ENCODE measurements around the gene ADAMTS6.

ADAMTS6 gene

DNA sequence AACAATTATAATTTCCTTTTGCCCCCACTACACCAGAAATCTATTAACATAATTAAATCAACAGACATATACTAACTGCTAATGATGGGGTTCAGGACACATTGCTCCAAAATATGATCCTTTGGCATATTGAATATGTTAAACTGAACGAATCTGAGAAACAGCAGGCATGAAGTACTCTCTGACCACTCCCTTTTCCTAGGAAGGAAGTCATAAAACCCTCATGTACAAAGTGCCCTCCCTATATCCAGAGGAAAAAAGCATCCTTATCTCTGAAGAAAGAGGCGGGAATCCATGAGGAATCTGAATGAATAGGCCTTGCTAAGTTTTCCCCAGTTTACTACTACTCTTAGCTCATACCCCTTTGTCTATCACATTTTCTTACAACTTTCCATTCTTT, 67.9 kb downstream of the ADAMTS6 start:
- Histone ChIP-seq H3K56ac (ENCODE audit: low read length) (no peak overlapping the region), H3K4me1 (ENCODE audit: control insufficient read depth, low read depth, low read length) (no peaks in the 10 kb centered on the region), H3K18ac (ENCODE audit: low read length) (no peak overlapping the region), H2AK5ac (ENCODE audit: low read length) (no peak overlapping the region), H4K8ac (ENCODE audit: low read depth, low read length) (no peak overlapping the region), H2BK15ac (replicated peaks; ENCODE audit: low read depth) (no peak overlapping the region), H3K23ac (ENCODE audit: low read length) (no peak overlapping the region), H3K4me2 (ENCODE audit: low read length) (no peak overlapping the region), H3K4me3 (ENCODE audit: low read length) (no peak overlapping the region), H4K5ac (ENCODE audit: low read length) (no peak overlapping the region), H2BK5ac (ENCODE audit: low read length) (no peak overlapping the region), H3K27ac (ENCODE audit: low read depth, low read length) (no peak overlapping the region), H2BK120ac (ENCODE audit: low read depth, low read length) (no peak overlapping the region), H3K4ac (ENCODE audit: low read depth, low read length) (no peak overlapping the region), H3K36me3 (ENCODE audit: control insufficient read depth, insufficient read depth, low read length) (no peaks in the 10 kb centered on the region), H3K9ac (ENCODE audit: low read length) (no peak overlapping the region), H3K79me2 (ENCODE audit: control insufficient read depth, insufficient read depth, low read length) (no peaks in the 10 kb centered on the region), H3K79me1 (ENCODE audit: low read length) (no peaks in the 10 kb centered on the region), H3K27me3 (ENCODE audit: insufficient read depth, low read length, poor library complexity) (no peaks in the 10 kb centered on the region)
- no CpG with 5 or more reads among the region's 2 CpGs for WGBS (ENCODE audit: extremely low coverage, insufficient coverage, low lambda C conversion rate)
- DNase-seq, result no peak

DNA sequence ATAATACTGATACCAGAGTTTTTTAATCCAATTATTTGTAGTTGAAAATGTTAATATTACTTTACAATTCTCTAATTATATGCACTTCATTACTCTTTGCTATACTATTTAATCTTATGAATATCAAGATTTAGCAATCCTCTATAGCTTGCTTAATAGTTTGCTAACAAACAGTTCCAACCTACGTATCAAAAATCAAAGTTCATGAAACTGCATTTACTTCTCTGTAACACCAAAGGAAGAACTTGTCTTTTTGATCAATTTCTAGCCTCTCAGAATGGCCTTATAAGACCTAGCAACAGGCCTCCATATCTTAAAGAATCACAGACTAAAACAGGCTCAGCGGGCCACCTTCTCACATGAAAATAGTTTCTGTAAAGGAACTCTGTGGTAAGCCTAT, 68.9 kb downstream of the ADAMTS6 start:
- no CpG with 5 or more reads among the region's 2 CpGs for WGBS (ENCODE audit: extremely low coverage, insufficient coverage, low lambda C conversion rate)
- no peak overlapping the region for H4K8ac ChIP-seq (ENCODE audit: low read depth, low read length)

GRCh38 chr5:65411356-65411755, 70.4 kb downstream of the ADAMTS6 start:
- H4K8ac ChIP-seq (ENCODE audit: low read depth, low read length), result no peak overlapping the region
- H3K79me2 ChIP-seq (ENCODE audit: control insufficient read depth, insufficient read depth, low read length), result no peaks in the 10 kb centered on the region
- no CpG with 5 or more reads among the region's 2 CpGs for WGBS (ENCODE audit: extremely low coverage, insufficient coverage, low lambda C conversion rate)

More for the DNA sequence above, 68.9 kb downstream of the ADAMTS6 start:
- Histone ChIP-seq H3K27me3 (ENCODE audit: insufficient read depth, low read length, poor library complexity) (no peaks in the 10 kb centered on the region), H2BK5ac (ENCODE audit: low read length) (no peak overlapping the region), H2BK15ac (replicated peaks; ENCODE audit: low read depth) (no peak overlapping the region), H4K5ac (ENCODE audit: low read length) (no peak overlapping the region), H3K4me2 (ENCODE audit: low read length) (no peak overlapping the region), H2BK120ac (ENCODE audit: low read depth, low read length) (no peak overlapping the region), H3K9ac (ENCODE audit: low read length) (no peak overlapping the region), H3K79me2 (ENCODE audit: control insufficient read depth, insufficient read depth, low read length) (no peaks in the 10 kb centered on the region), H3K36me3 (ENCODE audit: control insufficient read depth, insufficient read depth, low read length) (no peaks in the 10 kb centered on the region), H3K4ac (ENCODE audit: low read depth, low read length) (no peak overlapping the region), H2AK5ac (ENCODE audit: low read length) (no peak overlapping the region), H3K4me3 (ENCODE audit: low read length) (no peak overlapping the region), H3K18ac (ENCODE audit: low read length) (no peak overlapping the region), H3K23ac (ENCODE audit: low read length) (no peak overlapping the region), H3K56ac (ENCODE audit: low read length) (no peak overlapping the region), H3K27ac (ENCODE audit: low read depth, low read length) (no peak overlapping the region), H3K79me1 (ENCODE audit: low read length) (no peaks in the 10 kb centered on the region), H3K4me1 (ENCODE audit: control insufficient read depth, low read depth, low read length) (no peaks in the 10 kb centered on the region)
- DNase-seq, result no peak

DNA sequence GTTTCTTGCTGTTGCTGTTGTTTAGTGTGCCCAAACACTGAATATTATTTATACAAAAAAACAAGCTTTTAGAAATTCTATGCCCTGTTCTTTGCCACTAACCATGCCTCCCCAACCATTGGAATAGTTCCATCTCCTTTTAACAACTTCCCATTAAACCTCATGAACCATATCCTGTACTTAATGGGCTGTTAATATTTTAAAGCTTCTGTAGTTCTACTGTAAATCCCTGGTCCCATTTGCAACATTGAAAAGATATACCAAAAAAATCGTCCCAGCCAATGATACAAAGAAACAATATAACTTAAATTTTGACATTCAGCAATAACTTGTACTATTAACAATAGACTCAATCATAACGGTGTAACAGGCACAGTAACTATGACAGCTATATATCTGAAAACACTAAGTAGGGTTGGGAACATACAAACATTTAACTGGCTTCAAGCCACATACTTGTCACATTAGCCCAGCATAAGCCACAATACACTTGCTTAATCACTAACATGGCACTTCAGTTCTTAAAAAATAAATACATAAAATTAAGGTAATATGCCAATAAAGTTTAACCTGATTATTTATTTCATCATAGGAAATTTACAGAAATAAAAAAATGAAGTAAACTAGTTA, 86.1 kb downstream of the ADAMTS6 start:
- no peak for DNase-seq

More at GRCh38 chr5:65411356-65411755, 70.4 kb downstream of the ADAMTS6 start:
- no peak overlapping the region for H3K27ac ChIP-seq (ENCODE audit: low read depth, low read length)
- no peak overlapping the region for H3K4me3 ChIP-seq (ENCODE audit: low read length)
- H3K23ac ChIP-seq (ENCODE audit: low read length), result no peak overlapping the region
- H3K79me1 ChIP-seq (ENCODE audit: low read length), result no peaks in the 10 kb centered on the region
- no peaks in the 10 kb centered on the region for H3K4me1 ChIP-seq (ENCODE audit: control insufficient read depth, low read depth, low read length)
- H3K27me3 ChIP-seq (ENCODE audit: insufficient read depth, low read length, poor library complexity), result no peaks in the 10 kb centered on the region
- no peak overlapping the region for H3K56ac ChIP-seq (ENCODE audit: low read length)
- H2BK120ac ChIP-seq (ENCODE audit: low read depth, low read length), result no peak overlapping the region
- H3K9ac ChIP-seq (ENCODE audit: low read length), result no peak overlapping the region
- no peak overlapping the region for H3K18ac ChIP-seq (ENCODE audit: low read length)
- no peaks in the 10 kb centered on the region for H3K36me3 ChIP-seq (ENCODE audit: control insufficient read depth, insufficient read depth, low read length)
- H2BK15ac ChIP-seq (replicated peaks; ENCODE audit: low read depth), result no peak overlapping the region
- H3K4ac ChIP-seq (ENCODE audit: low read depth, low read length), result no peak overlapping the region
- H4K5ac ChIP-seq (ENCODE audit: low read length), result no peak overlapping the region
- H2BK5ac ChIP-seq (ENCODE audit: low read length), result no peak overlapping the region
- no peak overlapping the region for H2AK5ac ChIP-seq (ENCODE audit: low read length)
- DNase-seq, result no peak
- no peak overlapping the region for H3K4me2 ChIP-seq (ENCODE audit: low read length)

DNA sequence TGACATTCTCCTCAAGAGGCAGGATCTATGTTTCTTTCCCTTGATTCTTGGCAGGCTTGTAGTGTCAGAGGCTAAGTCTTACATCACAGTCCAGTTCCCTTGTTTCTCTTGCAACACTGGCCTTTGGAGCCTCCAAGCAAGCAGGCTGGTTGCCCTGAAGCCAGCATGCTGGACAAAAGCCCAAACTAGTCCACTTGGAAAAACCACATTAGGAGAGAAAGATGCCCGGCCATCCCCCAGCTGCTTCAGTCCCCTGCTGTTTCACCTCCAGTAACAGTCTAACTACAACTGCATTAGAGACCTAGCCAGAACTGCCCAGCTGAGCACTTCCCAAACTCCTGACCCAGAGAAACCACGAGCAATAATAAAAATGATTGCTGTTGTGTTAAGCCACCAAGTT, 87.6 kb downstream of the ADAMTS6 start:
- Histone ChIP-seq H3K27me3 (ENCODE audit: insufficient read depth, low read length, poor library complexity) (no peaks in the 10 kb centered on the region), H3K36me3 (ENCODE audit: control insufficient read depth, insufficient read depth, low read length) (no peaks in the 10 kb centered on the region), H2AK5ac (ENCODE audit: low read length) (no peak overlapping the region), H3K79me2 (ENCODE audit: control insufficient read depth, insufficient read depth, low read length) (no peaks in the 10 kb centered on the region), H3K18ac (ENCODE audit: low read length) (no peak overlapping the region), H4K5ac (ENCODE audit: low read length) (no peak overlapping the region), H3K27ac (ENCODE audit: low read depth, low read length) (no peak overlapping the region), H2BK15ac (replicated peaks; ENCODE audit: low read depth) (no peak overlapping the region), H3K4me3 (ENCODE audit: low read length) (no peak overlapping the region), H3K79me1 (ENCODE audit: low read length) (no peaks in the 10 kb centered on the region), H3K56ac (ENCODE audit: low read length) (no peak overlapping the region), H3K4me1 (ENCODE audit: control insufficient read depth, low read depth, low read length) (peaks cover 2% of the 10 kb centered on the region), H3K23ac (ENCODE audit: low read length) (no peak overlapping the region), H3K4ac (ENCODE audit: low read depth, low read length) (no peak overlapping the region), H3K4me2 (ENCODE audit: low read length) (no peak overlapping the region), H4K8ac (ENCODE audit: low read depth, low read length) (no peak overlapping the region), H2BK120ac (ENCODE audit: low read depth, low read length) (no peak overlapping the region), H3K9ac (ENCODE audit: low read length) (no peak overlapping the region), H2BK5ac (ENCODE audit: low read length) (no peak overlapping the region)
- DNase-seq, result no peak
- no CpG with 5 or more reads among the region's 2 CpGs for WGBS (ENCODE audit: extremely low coverage, insufficient coverage, low lambda C conversion rate)

More for the DNA sequence above, 86.1 kb downstream of the ADAMTS6 start:
- Histone ChIP-seq H3K36me3 (ENCODE audit: control insufficient read depth, insufficient read depth, low read length) (no peaks in the 10 kb centered on the region), H3K27ac (ENCODE audit: low read depth, low read length) (no peak overlapping the region), H2AK5ac (ENCODE audit: low read length) (no peak overlapping the region), H3K79me2 (ENCODE audit: control insufficient read depth, insufficient read depth, low read length) (no peaks in the 10 kb centered on the region), H4K8ac (ENCODE audit: low read depth, low read length) (no peak overlapping the region), H3K4me1 (ENCODE audit: control insufficient read depth, low read depth, low read length) (peaks cover 2% of the 10 kb centered on the region), H3K9ac (ENCODE audit: low read length) (no peak overlapping the region), H2BK120ac (ENCODE audit: low read depth, low read length) (no peak overlapping the region), H3K23ac (ENCODE audit: low read length) (no peak overlapping the region), H2BK15ac (replicated peaks; ENCODE audit: low read depth) (no peak overlapping the region), H3K56ac (ENCODE audit: low read length) (no peak overlapping the region), H3K79me1 (ENCODE audit: low read length) (no peaks in the 10 kb centered on the region), H3K4me3 (ENCODE audit: low read length) (no peak overlapping the region), H3K27me3 (ENCODE audit: insufficient read depth, low read length, poor library complexity) (no peaks in the 10 kb centered on the region), H3K18ac (ENCODE audit: low read length) (no peak overlapping the region), H4K5ac (ENCODE audit: low read length) (no peak overlapping the region), H2BK5ac (ENCODE audit: low read length) (no peak overlapping the region), H3K4ac (ENCODE audit: low read depth, low read length) (no peak overlapping the region), H3K4me2 (ENCODE audit: low read length) (no peak overlapping the region)
- no CpG with 5 or more reads among the region's 2 CpGs for WGBS (ENCODE audit: extremely low coverage, insufficient coverage, low lambda C conversion rate)

DNA sequence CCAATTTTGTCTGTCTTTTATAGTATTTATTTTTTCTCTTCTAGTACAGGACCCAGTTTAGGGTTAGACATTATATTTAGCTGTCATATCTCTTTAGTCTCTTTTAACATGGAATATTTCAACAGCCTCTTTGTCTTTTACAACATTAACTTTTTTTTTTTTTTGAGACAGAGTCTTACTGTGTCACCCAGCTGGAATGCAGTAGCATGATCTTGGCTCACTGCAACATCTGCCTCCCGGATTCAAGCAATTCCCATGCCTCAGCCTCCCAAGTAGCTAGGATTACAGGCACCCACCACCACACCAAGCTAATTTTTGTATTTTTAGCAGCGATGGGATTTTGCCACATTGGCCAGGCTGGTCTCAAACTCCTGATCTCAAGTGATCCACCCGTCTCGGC, 90.1 kb downstream of the ADAMTS6 start:
- no CpG with 5 or more reads among the region's 4 CpGs for WGBS (ENCODE audit: extremely low coverage, insufficient coverage, low lambda C conversion rate)
- H3K4ac ChIP-seq (ENCODE audit: low read depth, low read length), result no peak overlapping the region
- H3K9ac ChIP-seq (ENCODE audit: low read length), result no peak overlapping the region
- DNase-seq, result no peak
- no peak overlapping the region for H3K27ac ChIP-seq (ENCODE audit: low read depth, low read length)
- peaks cover 2% of the 10 kb centered on the region for H3K4me1 ChIP-seq (ENCODE audit: control insufficient read depth, low read depth, low read length)
- no peaks in the 10 kb centered on the region for H3K27me3 ChIP-seq (ENCODE audit: insufficient read depth, low read length, poor library complexity)
- no peak overlapping the region for H4K5ac ChIP-seq (ENCODE audit: low read length)
- H3K18ac ChIP-seq (ENCODE audit: low read length), result no peak overlapping the region
- H3K36me3 ChIP-seq (ENCODE audit: control insufficient read depth, insufficient read depth, low read length), result no peaks in the 10 kb centered on the region
- H3K79me1 ChIP-seq (ENCODE audit: low read length), result no peaks in the 10 kb centered on the region
- H2BK5ac ChIP-seq (ENCODE audit: low read length), result no peak overlapping the region
- no peaks in the 10 kb centered on the region for H3K79me2 ChIP-seq (ENCODE audit: control insufficient read depth, insufficient read depth, low read length)
- H3K4me2 ChIP-seq (ENCODE audit: low read length), result no peak overlapping the region
- H3K56ac ChIP-seq (ENCODE audit: low read length), result no peak overlapping the region
- no peak overlapping the region for H4K8ac ChIP-seq (ENCODE audit: low read depth, low read length)
- H3K23ac ChIP-seq (ENCODE audit: low read length), result no peak overlapping the region
- no peak overlapping the region for H3K4me3 ChIP-seq (ENCODE audit: low read length)
- H2BK120ac ChIP-seq (ENCODE audit: low read depth, low read length), result no peak overlapping the region
- no peak overlapping the region for H2AK5ac ChIP-seq (ENCODE audit: low read length)
- H2BK15ac ChIP-seq (replicated peaks; ENCODE audit: low read depth), result no peak overlapping the region
